Measurements from ENCODE around the gene RELN.
"Not testable (repeated sequence)": the region's sequence is repeated elsewhere in the genome, so short reads cannot be mapped to it uniquely, and the experiment has no call there.

RELN gene

GRCh38 chr7:103833401-103833800, 156.1 kb downstream of the RELN start:
- DNase-seq (ENCODE audit: low read depth) = no peak

DNA sequence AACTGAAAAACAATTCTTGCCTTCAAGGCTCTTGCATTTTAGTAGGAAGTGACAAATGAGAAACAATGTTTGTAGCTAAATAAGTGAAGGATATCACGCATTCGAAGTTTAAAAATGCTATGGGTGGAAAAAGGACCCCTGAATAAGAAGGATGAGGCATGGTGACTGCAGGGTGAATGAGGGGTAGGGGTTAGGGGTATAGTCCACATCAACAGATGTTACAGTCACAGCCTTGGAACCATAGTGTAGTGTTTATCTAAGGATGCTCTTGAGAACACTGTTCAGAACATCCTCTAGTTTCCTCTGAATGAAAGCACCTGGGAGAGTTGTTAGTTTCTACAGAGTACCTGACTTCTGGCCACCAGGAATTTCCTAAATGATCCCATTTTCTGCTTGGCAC, 157.0 kb downstream of the RELN start:
- no peak for DNase-seq (ENCODE audit: low read depth)

DNA sequence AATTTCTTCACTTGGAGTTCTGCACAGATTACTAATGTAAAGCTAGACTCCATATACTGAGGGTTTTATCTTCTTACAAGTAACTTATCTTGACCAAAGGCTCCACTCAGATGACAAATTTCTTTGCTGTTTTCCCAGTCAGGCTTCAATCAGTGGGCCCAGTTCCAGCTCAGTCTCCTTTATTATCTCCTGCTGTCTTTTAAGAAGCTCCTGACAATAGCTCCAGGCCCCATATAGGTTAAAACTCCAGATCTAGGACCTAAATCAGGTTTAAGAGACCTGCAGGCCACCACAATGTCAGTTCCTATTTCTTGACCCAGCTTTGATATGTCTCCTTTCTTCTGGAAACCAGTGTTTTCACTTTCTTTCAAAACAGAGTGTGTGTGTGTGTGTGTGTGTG, 165.2 kb downstream of the RELN start:
- no peak for DNase-seq (ENCODE audit: low read depth)

GRCh38 chr7:103823084-103823483, 166.4 kb downstream of the RELN start:
- DNase-seq (ENCODE audit: low read depth) = no peak

DNA sequence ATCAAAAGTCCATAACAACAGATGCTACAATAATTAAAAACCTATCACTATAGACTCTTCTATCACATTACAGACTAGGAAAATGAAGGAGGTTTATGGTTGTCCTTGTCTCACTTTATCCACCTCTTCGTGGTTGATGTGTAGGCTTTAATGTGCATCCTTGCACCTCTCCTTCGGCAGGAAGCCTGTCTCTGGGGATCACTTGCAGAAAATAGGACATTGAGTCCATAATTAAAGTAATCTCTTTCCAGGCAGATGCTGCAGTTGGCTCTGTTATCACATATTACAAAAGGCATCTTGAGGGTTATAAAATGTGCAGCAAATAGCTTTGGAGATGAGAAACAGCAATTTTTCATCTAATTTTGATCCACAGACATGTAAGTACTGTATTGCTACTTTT, 168.4 kb downstream of the RELN start:
- no peak for DNase-seq (ENCODE audit: low read depth)

DNA sequence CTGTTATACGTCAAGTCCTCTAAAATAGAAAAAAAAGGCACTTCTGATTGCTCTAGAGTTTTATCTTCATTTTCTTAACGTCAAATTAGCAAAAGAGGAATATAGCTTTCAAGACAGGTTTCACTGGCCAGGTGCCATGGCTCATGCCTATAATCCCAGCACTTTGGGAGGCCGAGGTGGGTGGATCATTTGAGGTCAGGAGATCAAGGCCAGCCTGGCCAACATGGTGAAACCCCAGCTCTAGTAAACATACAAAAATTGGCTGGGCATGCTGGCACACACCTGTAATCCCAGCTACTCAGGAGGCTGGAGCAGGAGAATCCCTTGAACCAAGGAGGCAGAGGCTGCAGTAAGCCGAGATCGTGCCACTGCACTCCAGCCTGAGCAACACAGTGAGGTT, 173.5 kb downstream of the RELN start:
- DNase-seq (ENCODE audit: low read depth) = not testable (repeated sequence)

DNA sequence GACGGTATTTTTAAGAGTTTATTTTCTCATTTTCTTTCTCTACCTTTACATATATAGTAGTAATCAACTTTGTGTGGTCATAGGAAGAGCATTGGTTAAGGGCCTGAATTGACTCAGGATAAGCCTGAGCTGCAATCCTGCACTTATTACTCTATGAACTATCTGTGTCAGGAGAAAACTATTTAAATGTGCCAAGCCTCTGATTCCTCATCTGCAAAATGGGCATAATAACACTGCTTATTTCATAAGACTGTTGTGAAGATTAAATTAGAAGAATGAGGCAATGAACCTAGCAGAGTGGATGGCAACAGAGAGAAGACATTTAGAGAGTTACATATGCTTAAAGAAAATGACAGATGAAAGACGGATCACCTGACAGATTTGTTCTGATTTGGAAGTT, 175.5 kb downstream of the RELN start:
- no peak for DNase-seq (ENCODE audit: low read depth)

GRCh38 chr7:103811997-103812396, 177.5 kb downstream of the RELN start:
- DNase-seq (ENCODE audit: low read depth) = no peak

DNA sequence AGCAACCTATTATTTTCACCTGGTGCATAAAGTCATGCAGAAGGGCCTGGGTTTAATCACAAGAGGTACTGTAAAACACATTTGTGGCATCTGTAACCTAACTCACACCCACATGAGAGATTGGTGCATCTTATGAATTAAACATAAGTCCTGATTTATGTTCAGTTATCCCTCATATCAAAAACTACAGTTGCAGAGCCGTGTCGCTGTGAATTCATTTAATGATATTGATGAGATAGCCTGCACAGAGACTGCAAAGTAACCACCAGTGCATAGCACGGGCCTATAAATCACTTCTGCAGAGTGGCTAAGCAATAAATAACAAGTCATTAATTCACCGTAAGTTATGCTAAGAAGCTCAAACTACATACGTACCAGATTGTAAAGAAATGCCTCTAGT, 178.2 kb downstream of the RELN start:
- no peak for DNase-seq (ENCODE audit: low read depth)

GRCh38 chr7:103810112-103810744, 179.2 kb downstream of the RELN start:
- DNase-seq (ENCODE audit: low read depth) = no peak

DNA sequence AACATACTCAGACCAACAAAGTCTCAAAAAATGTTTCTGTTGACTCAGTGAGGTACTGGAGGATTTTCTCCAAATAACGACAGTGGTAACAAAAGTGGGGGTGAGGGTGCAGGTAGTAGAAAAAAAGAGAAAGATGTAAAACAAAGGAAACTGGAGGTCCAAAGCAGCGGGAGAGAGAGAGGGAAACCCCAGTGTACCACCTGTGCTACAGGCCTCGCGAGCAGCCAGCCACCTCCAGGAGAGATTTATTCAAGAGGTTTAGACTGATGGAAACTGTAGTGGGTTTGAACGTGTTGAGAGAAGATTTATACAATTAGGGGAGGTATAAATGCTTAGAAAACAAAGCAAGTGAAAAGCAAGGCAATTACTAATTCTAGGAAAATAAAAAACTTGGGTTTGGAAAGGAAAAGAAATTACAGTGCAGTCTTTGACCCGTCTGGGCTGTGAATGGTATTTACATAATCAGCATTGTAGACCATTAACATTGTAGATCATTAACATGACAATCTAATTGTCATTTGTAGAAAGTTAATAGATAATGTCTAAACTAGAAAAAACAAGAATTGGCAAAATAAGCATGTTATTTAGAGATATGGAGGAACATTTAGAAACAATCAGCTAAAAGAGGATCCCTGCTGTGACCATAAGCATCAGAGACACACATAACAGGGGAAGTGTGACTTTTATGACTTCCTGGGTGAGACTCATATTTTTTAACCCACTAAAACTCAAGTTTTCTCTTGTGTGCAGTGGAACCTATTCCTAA, 180.0 kb downstream of the RELN start:
- DNase-seq (ENCODE audit: low read depth) = no peak

GRCh38 chr7:103805346-103805745, 184.1 kb downstream of the RELN start:
- DNase-seq (ENCODE audit: low read depth) = no peak

DNA sequence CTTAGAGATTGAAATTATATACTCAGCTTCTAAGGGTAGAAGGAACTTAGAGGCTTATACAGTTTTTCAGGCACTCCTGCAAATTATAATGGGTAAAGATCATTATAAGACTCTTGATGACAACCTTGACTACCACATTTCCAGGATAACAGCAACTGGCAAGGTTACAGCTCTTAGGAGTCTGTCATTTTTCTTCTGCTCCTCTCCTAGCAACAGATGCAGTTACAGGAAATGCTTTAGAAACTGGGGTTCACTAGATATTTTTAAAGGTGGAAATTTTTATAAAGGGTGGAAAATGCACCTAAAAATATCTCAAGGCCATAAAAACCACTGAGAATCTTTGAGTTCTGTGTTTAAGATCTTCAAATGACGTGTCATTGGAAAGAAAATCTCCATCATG, 185.8 kb downstream of the RELN start:
- no peak for DNase-seq (ENCODE audit: low read depth)

GRCh38 chr7:103799298-103799697, 190.2 kb downstream of the RELN start:
- DNase-seq (ENCODE audit: low read depth) = no peak

DNA sequence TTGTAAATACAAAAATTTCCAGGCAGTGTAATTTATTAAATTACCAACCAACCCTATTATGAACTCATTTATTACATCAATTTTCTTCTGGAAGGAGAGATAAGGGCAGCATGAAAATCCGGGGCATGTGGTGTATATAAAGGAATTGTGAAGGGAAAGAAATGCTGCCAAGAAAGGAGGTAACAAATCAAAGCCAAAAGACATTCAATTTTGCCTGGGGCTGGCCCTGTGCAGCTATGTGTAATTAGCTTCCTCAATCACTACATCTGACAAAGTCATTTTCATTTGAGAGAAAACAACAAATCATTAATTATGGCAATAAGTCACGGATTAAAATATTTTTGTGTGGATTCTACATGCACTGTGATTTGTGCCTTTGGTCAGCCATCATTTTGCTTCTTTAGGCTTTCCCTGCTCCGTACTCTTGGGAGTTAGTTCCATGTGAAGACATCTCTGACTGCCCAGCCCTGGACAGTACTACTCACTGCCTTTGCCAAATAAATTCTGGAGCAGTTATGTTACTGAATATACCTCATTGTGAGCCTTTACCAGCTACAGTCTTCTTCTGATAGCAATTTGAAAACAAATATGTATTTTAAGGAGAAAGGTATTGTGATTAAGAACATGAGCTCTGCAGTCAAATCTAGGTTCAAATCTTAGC, 191.7 kb downstream of the RELN start:
- no peak for DNase-seq (ENCODE audit: low read depth)

GRCh38 chr7:103796327-103796962, 193.0 kb downstream of the RELN start:
- DNase-seq (ENCODE audit: low read depth) = no peak

DNA sequence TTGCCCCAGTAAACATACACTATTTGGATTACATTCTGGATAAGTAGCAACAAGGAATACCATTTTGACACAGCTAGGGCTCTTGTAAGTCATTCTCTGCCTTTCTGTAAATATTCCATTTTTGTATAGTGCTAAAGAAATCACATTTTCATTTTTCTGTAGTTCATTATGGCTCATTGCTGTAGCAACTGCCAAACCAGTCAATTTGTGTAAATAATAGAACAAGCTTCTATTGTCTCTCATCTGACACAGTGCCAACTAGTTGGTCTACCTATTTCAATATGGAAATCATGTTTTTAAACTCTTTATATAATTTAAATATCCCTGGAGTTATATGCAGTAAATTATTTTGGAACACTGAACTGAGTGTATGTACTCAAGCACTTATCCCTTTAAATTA, 193.7 kb downstream of the RELN start:
- DNase-seq (ENCODE audit: low read depth) = no peak

DNA sequence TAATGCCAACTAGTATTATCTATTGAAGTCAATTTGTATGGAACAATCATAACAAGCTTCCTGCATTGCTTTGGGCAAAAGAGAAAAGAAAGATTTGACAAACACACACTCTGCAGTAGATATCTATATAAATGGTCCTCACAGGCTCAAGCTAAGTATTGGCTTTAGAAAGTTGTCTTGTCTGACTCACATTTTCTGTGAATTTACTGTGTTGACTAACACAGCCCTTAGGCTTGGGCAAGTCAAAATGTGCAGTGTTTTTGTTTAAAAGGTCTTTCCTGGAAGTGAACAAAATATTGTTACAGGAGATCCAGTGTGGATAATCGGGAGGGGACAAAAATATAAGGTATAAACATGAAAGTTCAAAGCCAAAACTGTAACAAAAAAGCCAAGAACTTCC, 194.4 kb downstream of the RELN start:
- no peak for DNase-seq (ENCODE audit: low read depth)

DNA sequence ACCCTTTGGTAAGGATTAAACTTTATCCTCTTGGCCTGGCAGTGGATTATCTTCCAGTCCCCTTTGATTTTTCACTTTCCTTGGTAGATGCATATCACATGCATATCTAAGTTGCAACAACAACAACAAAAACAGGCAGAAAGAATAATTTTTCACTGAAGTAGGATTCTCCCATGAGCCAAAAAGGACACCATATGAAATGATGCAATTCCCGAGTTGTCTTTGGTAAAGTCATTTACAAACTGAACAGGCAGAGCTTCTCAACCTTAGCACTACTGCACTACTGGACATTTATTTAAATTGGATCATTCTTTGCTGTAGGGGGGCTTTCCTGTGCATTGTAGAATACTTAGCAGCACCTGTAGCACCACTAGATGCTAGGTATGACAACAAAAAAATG, 195.0 kb downstream of the RELN start:
- DNase-seq (ENCODE audit: low read depth) = no peak

DNA sequence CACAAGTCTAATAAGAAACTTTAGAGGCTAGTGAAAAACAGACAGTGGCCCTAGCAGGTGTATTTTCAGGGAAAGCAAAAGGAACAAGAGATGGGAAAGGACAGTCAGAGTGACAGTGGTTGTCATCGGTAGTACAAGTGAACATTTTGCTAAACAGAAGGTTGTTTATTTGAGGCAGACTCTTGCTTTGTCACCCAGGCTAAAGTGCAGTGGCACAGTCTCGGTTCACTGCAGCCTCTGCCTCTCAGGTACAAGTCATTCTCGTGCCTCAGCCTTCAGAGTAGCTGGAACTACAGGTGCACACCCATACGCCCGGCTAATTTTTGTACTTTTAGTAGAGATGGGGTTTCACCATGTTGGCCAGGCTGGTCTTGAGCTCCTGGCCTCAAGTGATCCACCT, 195.8 kb downstream of the RELN start:
- DNase-seq (ENCODE audit: low read depth) = no peak

DNA sequence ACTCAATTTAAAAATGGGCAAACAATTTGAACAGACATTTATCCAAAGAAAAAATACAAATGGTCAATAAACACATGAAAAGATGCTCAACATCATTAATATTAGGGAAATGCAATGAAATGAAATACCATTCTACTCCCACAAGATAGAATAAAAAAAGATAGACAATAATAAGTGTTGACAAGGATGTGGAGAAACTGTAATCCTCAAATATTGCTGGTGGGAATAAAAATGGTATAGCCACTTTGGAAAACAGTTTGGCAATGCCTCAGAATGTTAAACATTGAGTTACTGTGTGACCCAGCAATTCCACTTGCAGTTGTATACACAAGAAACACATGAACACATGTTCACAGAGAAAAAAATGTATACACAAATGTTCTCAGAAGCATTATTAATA, 197.6 kb downstream of the RELN start:
- no peak for DNase-seq (ENCODE audit: low read depth)

- DNase-seq (ENCODE audit: low read depth) = not testable (repeated sequence)
Observed at GRCh38 chr7:103787041-103787440, 202.4 kb downstream of the RELN start.
